ENCODE measurements around the gene AEBP1. TPM values are rescaled to one million over a fixed set of nuclear protein-coding genes. Genes with fewer than 3 reads are reported as not detected.

The AEBP1 gene
- total RNA-seq, 2 donors from 2014 or later: 40.4 to 219 TPM

GRCh38 chr7:44161371-44161770 lies 57.2 kb downstream of the AEBP1 start:
- DNase-seq (ENCODE audit: low spot score): no peak
- Histone ChIP-seq H3K4me3 (no peak overlapping the region), H3K4me1 (replicated peaks) (no peaks in the 10 kb centered on the region), H3K36me3 (no peaks in the 10 kb centered on the region), H3K9me3 (no peaks in the 10 kb centered on the region), H3K27me3 (replicated peaks; ENCODE audit: insufficient read depth) (no peaks in the 10 kb centered on the region), H3K27ac (no peak overlapping the region)
- 94% methylated on average over 2 of the region's 2 CpGs for WGBS
- intact Hi-C loops (cut with DNase I): no loop called here
- TF ChIP-seq POLR2AphosphoS5 (IDR thresholded peaks at IDR 0.05): no peak
- TF ChIP-seq POLR2A (IDR thresholded peaks at IDR 0.05): no peak
- no peak for TF ChIP-seq CTCF (IDR thresholded peaks at IDR 0.05)

- Histone ChIP-seq H3K27ac (no peak overlapping the region), H3K4me1 (replicated peaks) (no peaks in the 10 kb centered on the region), H3K36me3 (no peaks in the 10 kb centered on the region), H3K27me3 (replicated peaks; ENCODE audit: insufficient read depth) (no peaks in the 10 kb centered on the region), H3K4me3 (no peak overlapping the region), H3K9me3 (no peaks in the 10 kb centered on the region)
- TF ChIP-seq POLR2AphosphoS5 (IDR thresholded peaks at IDR 0.05): no peak
- TF ChIP-seq POLR2A (IDR thresholded peaks at IDR 0.05): no peak
- TF ChIP-seq CTCF (IDR thresholded peaks at IDR 0.05): no peak
- intact Hi-C loops (cut with DNase I): no loop called here
- no peak for DNase-seq (ENCODE audit: low spot score)
- 85% methylated on average over 4 of the region's 4 CpGs for WGBS
Measured at GRCh38 chr7:44162179-44162578, 58.0 kb downstream of the AEBP1 start.

- no peaks in the 10 kb centered on the region for H3K36me3 ChIP-seq
- no peak overlapping the region for H3K4me3 ChIP-seq
- no peak for DNase-seq (ENCODE audit: low spot score)
- H3K27me3 ChIP-seq (replicated peaks; ENCODE audit: insufficient read depth): no peaks in the 10 kb centered on the region
- H3K27ac ChIP-seq: no peak overlapping the region
- no peaks in the 10 kb centered on the region for H3K4me1 ChIP-seq (replicated peaks)
- intact Hi-C loops (cut with DNase I): no loop called here
- no peaks in the 10 kb centered on the region for H3K9me3 ChIP-seq
- no peak for TF ChIP-seq POLR2A (IDR thresholded peaks at IDR 0.05)
- TF ChIP-seq CTCF (IDR thresholded peaks at IDR 0.05): no peak
- TF ChIP-seq POLR2AphosphoS5 (IDR thresholded peaks at IDR 0.05): no peak
- 62% methylated on average over 1 of the region's 1 CpG for WGBS
Measured at GRCh38 chr7:44162785-44163395, 58.7 kb downstream of the AEBP1 start.

- H3K9me3 ChIP-seq: no peaks in the 10 kb centered on the region
- no peak overlapping the region for H3K27ac ChIP-seq
- TF ChIP-seq POLR2AphosphoS5 (IDR thresholded peaks at IDR 0.05): no peak
- TF ChIP-seq POLR2A (IDR thresholded peaks at IDR 0.05): no peak
- no peak for TF ChIP-seq CTCF (IDR thresholded peaks at IDR 0.05)
- intact Hi-C loops (cut with DNase I): no loop called here
- WGBS: 19% methylated on average over 1 of the region's 1 CpG
- H3K4me3 ChIP-seq: no peak overlapping the region
- no peaks in the 10 kb centered on the region for H3K27me3 ChIP-seq (replicated peaks; ENCODE audit: insufficient read depth)
- H3K36me3 ChIP-seq: no peaks in the 10 kb centered on the region
- no peak for DNase-seq (ENCODE audit: low spot score)
- no peaks in the 10 kb centered on the region for H3K4me1 ChIP-seq (replicated peaks)
Measured at GRCh38 chr7:44163591-44163990, 59.4 kb downstream of the AEBP1 start.

Small RNA genes lying within 50 kb of the gene (microRNA-seq; reads per million reads assigned to microRNA genes)
- 0.84 reads per million, percentile 3 among the genes with 10 or more reads in this experiment for gene MIR6838

Small RNA genes lying within 50 kb of the gene (small RNA-seq; reads per million reads assigned to genes)
- 0 reads per million in 2 donors for gene RNA5SP230

Other genes with a start within 250 kb of the AEBP1 start
- 100 to 1,000 TPM in 1 of 2 donors, 10 to 100 TPM in 1; 92.7 to 131 TPM for gene MRPS24, start 234.8 kb upstream of the AEBP1 start, total RNA-seq
- 10 to 100 TPM; 22.2 to 30.8 TPM for gene URGCP, start 197.7 kb upstream of the AEBP1 start, total RNA-seq
- gene UBE2D4, start 177.9 kb upstream of the AEBP1 start, total RNA-seq: 10 to 100 TPM; 17.3 to 22.0 TPM
- under 1 TPM in 1 of 2 donors, not detected in 1; 0.17 TPM for gene SPDYE1, start 106.4 kb upstream of the AEBP1 start, total RNA-seq
- gene DBNL, start 59.6 kb upstream of the AEBP1 start, total RNA-seq: 100 to 1,000 TPM; 118 to 120 TPM
- gene PGAM2, start 38.8 kb upstream of the AEBP1 start, total RNA-seq: 1 to 10 TPM in 1 of 2 donors, not detected in 1; 9.7 TPM
- gene POLM, start 21.8 kb upstream of the AEBP1 start, total RNA-seq: 10 to 100 TPM; 63.7 to 80.7 TPM
- 10 to 100 TPM; 53.1 to 65.9 TPM for gene POLD2, start 19.2 kb downstream of the AEBP1 start, total RNA-seq
- not detected for gene MYL7, start 37.0 kb downstream of the AEBP1 start, total RNA-seq
- 1 to 10 TPM in 1 of 2 donors, under 1 TPM in 1; 0.91 to 2.7 TPM for gene GCK, start 85.1 kb downstream of the AEBP1 start, total RNA-seq
- gene YKT6, start 96.6 kb downstream of the AEBP1 start, total RNA-seq: 10 to 100 TPM; 63.5 to 68.4 TPM
- gene CAMK2B, start 221.2 kb downstream of the AEBP1 start, total RNA-seq: 10 to 100 TPM in 1 of 2 donors, 1 to 10 TPM in 1; 5.7 to 16.9 TPM